Cortex of kidney (tissue), 1 donor: Measurements from ENCODE around the gene RPF1.
"Not testable (repeated sequence)": the region's sequence is repeated elsewhere in the genome, so short reads cannot be mapped to it uniquely, and the experiment has no call there.

Experiments used
- DNase-seq: peaks from one replicate; lab custom pipeline; 2025; lab: John Stamatoyannopoulos, UW

The RPF1 gene, protein sequence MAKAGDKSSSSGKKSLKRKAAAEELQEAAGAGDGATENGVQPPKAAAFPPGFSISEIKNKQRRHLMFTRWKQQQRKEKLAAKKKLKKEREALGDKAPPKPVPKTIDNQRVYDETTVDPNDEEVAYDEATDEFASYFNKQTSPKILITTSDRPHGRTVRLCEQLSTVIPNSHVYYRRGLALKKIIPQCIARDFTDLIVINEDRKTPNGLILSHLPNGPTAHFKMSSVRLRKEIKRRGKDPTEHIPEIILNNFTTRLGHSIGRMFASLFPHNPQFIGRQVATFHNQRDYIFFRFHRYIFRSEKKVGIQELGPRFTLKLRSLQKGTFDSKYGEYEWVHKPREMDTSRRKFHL

DNA sequence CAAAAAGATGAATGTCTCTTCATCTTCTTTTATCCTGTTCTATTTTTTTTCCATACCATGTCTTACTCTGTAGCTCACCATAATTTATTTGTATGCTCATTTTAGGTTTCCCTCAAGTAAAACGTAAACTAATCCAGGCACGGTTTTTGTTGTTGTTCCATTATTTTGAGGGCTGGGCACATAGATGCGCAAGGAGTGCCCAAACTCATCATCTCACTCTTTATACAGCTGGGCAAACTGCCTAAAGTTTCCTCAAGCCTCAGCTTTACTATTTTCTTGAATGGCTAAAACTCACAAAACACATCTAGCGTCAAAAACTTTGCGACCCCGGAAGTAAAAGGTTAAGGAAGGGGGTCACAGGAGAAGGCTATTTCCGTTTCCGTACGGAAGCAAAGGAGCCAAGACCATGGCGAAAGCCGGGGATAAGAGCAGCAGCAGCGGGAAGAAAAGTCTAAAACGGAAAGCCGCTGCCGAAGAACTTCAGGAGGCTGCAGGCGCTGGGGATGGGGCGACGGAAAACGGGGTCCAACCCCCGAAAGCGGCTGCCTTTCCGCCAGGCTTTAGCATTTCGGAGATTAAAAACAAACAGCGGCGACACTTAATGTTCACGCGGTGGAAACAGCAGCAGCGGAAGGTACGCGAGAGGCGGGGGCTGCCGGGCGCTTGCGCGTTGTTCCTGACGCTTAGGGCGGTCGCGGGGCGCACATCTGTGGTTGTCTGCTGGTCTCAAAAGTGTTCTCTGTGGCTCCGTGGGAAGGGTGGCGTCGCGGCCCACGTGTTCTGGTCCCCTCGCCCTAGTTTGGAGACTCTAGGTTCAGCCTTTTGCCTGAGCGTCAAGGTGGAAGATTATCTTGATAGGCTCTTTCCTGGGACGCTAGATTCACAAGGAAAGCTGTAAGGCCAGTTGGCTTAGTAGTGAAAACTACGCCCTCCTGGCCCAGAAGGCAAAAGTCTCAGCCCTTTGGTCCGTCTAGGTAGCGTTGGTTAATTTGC, at the start of gene RPF1:
RPF1 (plus strand) TSS at position 391 of the 993 bp plus-strand sequence; CDS start at position 407, 16 bp downstream.
- DNase-seq: no peak

DNA sequence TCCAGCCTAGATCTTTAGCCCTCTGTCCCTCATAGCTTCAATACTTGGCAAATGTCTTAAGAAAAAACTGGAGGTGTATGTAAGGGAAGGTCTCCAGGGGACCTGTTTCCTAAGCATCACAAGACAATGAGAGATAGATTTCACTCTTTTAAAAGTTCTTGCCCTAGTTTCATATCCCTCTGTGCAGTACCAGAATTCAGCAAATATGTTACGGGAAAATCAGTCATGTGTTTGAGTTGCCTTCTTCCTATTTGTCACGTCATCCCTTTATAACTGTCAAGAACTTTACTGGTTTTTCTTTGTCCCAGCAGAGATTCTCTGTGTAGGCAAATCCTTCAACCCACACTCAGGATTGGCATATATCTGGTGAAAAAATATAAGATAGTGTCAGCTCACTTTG, 48.5 kb upstream of the RPF1 start:
- DNase-seq: no peak

DNA sequence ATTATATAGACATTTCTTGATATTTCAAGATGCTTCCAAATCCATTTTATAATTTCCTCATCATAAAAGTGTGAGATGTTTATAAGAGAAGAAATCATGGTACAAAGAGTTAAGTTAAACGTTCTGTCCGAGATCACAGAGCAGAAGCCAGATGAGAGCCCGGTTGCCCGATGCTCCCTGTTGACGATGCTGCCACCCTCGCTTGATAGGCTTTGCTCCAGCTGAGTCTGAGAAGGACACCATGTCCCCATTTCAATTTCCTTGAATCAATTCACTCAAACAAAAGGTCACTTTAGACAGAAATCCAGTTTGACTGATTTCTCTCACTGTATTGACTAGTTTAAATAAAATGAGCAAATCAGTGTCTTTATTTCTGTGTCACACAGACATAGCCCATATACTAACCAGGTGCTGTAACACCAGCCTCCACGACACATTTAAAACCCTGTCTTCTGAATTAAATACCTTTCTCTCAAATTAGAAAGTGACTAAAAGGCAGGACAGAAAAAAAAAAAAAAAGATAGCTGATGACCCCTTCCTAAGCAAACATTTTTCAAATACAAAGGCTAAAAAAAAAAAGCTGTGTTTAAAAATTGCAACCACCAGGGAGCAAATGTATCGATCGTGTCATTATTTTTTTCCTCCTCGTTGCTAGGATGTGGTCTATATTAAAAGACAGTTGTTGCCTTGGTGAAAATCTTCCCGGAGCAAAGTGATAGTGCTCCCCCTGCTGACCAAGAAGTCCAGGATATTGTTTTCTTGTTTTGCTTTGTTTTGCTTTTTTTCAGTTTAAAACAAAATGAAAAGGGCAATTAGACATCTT, 45.6 kb upstream of the RPF1 start:
- DNase-seq: no peak

DNA sequence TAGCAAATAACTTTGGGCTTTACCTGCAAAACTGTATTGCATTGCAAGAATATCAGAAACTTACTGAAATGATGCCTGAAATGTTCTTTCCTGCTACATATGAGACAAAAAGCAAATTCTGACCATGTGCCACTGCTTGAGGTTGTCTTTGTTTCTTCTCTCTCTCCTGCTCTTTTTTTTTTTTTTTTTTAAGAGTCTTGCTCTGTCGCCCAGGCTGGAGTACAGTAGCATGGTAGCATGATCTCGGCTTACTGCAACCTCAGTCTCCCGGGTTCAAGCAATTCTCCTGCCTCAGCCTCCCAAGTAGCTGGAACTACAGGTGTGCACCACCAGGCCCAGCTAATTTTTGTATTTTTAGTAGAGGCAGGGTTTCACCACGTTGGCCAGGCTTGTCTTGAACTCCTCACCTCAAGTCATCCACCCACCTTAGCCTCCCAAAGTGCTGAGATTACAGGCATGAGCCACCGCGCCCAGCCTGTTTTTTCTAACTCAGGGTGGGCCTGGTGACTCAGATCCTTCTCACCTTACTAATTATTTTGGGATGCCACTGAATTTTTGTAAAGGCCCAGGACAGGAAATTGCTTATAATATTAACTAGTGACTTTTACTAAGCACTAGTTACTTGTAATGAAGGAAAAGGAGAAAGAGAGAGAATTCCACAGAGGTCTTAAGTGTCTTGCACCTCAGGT, 44.8 kb upstream of the RPF1 start:
- DNase-seq: no peak

DNA sequence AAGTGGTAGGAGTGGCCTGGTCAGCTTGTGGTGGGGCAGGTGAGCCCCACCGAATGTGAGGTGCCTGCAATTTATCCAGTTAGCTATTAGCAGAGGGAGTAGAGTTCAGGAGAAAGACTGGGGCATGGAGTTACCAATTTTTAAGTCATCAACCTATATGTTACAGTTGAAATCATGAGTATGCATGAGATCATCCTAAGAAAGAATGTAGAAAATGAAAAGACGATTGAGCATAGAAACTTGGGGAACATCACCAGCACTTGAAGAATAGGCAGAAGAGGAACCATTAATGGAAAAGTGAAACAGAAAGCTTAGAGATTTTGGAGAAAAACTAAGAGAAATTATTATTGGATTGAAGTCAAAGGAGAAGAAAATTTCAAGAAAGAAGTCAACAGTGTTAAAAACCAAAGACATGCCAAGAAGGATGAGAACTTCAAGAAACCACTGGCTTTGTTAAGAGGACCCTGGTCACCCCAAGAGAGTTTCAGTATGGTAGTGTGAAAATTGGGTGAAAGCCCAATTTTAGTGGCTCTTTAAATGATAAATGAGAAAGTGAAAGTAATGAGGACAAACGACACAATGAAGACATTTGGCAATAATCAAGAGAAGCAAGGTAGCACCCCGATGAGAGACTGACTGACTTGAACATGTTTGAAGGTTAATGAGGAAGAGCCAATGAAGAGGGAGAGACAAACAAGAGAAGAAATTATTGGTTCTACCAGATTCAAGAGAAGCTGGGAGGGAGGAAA, 44.1 kb upstream of the RPF1 start:
- DNase-seq: no peak

DNA sequence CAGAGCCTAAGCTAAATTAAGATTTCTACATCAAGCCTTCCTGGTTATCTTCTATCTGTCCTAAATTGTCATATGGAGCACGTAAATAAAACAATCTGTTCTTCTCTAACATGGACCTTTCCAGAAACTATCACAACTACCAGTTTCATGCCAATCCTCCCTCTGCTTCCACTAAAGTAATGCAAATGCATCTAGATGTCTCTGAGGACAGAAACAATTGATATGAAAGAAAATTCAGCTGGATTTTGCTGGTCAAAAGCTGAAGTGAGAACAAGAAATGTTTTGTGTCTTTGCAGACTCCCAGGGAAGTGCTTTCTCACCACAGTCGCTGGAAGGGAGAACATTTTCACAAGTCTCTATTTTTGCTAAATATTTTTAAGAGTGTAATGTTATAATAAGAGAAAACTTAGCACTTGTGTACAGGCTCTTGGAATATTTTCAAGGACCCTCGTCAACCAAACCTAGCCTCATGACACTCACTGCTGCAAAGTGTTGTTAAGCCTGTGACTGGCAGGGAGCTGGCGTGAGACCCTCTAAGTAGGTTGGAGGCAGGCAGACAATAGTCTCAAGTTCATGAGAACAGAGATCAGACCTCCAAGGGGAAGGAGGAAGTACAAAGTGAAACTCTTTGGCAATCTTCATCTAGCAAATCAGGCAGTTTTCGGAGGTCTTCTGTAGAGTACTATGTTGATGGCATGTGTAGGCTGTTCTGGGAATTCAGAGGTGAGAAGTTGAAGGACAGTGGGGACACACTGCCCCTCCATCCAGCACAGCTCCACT, 42.0 kb upstream of the RPF1 start:
- DNase-seq: no peak

DNA sequence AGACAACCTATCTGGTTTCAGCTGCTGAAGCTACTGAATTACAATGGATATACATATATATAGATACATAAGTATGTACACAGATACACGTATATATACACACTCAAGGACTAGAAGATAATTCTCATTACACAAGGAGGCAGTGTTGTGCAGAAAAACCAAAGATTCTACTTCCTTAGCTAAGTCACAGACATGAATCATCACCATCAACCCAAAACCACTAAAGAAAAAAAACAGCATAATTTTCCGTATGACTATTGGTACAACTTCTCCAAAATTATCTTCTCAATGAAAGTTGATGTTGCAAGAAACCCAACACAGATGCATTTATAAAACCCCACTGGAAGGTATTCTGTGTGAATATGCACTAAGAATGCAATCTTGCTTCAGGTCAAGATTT, 36.8 kb upstream of the RPF1 start:
- DNase-seq: no peak

DNA sequence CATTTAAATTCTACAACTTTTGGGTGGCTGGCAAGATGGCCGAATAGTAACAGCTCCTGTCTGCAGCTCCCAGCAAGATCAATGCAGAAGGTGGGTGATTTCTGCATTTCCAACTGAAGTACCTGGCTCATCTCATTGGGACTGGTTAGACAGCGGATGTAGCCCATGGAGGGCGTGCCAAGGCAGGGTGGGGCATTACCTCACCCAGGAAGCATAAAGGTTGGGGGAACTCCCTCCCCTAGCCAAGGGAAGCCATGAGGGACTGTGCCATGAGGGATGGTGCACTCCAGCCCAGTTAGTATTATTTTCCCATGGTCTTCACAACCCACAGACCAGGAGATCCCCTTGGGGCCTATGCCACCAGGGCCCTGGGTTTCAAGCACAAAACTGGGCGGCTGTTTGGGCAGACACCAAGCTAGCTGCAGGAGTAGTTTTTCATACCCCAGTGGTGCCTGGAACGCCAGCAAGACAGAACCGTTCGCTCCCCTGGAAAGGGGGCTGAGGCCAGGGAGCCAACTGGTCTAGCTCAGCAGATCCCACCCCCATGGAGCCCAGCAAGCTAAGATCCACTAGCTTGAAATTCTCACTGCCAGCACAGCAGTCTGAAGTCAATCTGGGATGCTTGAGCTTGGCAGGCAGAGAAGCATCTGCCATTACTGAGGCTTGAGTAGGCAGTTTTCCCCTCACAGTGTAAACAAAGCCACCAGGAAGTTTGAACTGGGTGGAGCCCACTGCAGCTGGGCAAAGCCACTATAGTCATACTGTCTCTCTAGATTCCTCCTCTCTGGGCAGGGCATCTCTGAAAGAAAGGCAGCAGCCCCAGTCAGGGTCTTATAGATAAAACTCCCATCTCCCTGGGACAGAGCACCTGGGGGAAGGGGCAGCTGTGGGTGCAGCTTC, 36.1 kb upstream of the RPF1 start:
- not testable (repeated sequence) for DNase-seq

DNA sequence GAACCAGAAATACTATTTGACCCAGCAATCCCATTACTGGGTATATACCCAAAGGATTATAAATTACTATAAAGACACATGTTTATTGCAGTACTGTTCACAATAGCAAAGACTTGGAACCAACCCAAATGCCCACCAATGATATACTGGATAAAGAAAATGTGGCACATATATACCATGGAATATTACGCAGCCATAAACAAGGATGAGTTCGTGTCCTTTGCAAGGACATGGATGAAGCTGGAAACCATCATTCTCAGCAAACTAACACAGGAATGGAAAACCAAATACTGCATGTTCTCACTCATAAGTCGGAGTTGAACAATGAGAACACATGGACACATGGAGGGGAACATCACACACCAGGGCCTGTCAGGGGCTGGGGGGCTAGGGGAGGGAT, 30.4 kb upstream of the RPF1 start:
- DNase-seq: not testable (repeated sequence)

DNA sequence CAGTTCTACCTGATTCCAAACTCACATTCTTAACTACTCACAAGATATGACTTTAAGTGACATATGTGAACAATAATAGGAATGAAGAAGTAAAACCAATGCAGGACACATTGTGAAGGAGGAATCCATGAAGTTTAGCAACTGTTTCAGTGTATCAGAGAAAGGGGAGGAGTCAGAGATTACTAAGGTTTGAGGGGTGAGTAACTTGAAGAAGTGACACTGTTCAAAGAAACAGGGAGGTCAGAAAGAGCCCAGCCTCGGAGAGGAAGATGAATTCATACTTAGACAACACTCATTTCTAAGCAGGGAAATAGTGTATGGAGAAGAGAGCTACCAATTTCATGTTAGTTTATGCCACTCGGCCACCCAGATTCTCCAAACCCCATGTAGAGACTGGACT, 28.2 kb upstream of the RPF1 start:
- no peak for DNase-seq

DNA sequence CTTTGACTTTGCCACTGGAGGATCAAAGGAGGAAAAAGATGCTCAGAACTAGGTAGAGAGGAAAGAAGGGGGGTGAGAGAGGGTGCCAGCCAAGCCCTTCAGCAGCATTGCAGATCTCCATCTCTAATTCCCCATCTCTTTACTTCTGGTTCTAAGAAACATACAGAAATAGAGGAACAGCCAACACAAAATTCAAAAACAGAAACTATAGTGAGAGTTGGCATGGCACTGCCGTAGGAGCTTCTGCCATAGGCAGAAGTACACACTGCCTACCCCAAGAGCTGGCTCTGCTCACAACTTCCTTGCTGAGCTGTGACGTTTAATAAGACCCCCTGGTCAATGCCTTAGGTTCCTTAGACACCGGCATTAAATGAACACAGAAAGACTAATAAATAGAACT, 26.6 kb upstream of the RPF1 start:
- DNase-seq: no peak

DNA sequence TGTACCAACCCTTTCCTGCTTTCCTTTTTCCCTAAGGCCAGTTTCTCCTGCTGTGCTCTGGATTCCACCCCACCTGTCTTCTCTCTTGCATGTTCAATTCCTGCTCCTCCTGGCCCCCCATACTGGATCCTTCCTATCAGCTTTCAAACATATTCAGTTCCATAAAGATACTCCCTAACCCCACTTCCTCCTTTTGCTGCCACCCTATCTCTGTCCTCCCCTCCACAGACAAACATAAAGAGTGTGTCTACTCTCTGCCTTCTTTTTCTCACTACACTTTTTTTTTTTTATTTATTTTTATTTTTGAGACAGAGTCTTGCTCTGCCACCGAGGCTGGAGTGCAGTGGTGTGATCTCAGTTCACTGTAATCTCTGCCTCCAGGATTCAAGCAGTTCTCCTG, 16.9 kb upstream of the RPF1 start:
- no peak for DNase-seq

DNA sequence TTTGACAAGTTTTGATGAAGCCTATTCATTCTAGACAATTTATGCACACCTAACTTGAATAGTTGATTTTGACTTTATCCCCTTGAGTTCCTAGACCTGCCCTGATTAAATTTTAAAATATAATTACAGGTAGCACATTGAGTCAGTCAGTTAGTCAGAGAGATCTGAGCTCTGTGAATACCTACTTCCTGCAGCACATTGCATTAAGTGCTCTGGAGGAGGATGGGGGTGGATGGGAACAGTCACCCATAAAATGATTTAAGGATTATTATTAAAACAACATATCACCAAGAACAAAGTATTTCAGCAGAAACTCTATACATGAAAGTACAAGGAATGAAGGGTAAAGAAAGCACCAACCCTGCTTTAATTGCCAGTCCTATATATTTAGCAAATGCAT, 11.8 kb upstream of the RPF1 start:
- no peak for DNase-seq

DNA sequence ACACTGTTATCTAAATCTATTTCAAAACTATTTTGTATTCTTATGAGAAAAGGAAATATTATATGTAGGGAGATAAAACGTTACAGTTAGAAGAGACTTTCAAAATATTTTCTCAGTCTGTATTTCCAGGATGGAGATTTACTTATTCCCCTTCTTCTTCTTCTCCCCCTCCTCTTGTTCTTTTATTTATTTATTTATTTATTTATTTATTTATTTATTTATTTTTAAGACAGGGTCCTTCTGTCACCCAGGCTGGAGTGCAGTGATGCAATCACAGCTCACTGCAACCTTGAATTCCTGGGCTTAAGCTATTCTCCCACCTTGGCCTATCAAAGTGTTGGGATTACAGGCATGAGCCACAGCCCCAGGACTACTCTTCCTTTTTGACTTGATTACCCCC, 2.8 kb upstream of the RPF1 start:
- DNase-seq: no peak

DNA sequence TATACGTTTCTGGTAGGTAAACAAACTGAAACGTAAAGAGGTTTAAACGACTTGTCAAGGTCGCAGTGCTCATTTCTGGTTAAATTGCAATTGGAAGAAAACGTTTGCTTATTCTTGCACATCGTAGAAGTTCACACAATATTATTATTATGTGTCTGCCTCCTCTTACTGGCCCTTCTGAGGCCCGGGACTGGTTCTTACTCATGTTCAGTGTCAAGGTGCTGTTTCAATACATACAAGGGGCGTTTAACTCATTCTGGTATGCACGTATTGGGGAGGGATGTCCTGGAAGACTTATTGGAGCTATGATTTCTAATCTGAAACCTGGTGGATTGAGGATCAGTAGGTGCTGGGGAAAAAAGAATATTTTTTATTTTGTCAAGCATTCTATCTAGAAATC, 932 bp downstream of the RPF1 start:
- no peak for DNase-seq

DNA sequence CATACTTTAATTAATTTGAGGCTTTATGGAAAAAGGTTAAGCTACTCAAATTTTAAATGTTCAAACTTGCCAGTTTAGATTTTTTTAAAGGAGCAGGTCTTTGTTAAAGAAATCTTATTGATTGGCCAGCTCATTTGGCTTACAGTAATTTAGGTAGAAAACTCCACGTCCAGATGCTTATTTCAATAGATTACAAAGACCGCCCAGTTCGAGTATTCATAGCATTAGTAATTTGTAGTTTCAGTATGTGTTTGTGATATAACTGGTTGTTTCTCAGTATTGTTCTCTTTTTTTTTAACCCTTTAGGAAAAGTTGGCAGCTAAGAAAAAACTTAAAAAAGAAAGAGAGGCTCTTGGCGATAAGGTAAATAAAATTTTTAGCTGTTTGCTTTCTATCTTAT, 1.6 kb downstream of the RPF1 start:
- no peak for DNase-seq

DNA sequence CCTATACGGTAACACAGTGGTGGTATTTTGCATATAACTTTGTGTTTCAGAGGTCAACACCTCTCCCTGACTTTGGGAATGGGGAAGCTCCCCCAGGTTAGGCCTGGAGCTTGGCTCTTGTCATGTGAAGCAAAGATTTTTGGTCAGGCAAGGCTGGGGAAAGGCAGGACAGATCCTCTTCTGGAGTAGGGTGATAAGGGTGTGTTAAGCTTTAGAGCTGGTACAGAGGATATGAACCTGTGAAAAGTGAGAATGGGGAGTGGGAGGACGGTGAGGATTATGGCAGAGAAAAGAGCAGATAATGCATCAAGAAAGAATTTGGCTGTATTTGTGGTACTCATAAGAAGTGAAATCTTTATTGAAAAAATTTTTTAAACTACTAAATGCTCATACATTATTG, 2.3 kb downstream of the RPF1 start:
- no peak for DNase-seq

DNA sequence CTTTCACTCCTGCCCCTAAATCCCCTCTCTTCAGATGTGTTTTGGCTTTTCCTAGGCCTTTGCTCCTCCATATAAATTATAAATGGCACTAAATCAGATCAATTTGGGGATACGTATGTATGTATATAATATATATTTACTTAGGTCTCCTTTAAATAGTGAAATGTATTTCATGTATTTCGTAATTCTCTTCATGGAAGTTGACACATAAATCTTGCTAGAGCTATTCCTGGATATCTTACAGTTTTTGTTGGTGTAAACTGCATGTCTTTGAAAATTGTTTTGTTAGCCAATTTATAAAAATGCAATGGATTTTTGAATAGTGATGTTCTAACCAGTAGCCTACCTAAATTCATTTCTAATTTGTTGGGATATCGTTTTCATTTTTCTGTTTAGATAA, 9.0 kb downstream of the RPF1 start:
- DNase-seq: no peak

DNA sequence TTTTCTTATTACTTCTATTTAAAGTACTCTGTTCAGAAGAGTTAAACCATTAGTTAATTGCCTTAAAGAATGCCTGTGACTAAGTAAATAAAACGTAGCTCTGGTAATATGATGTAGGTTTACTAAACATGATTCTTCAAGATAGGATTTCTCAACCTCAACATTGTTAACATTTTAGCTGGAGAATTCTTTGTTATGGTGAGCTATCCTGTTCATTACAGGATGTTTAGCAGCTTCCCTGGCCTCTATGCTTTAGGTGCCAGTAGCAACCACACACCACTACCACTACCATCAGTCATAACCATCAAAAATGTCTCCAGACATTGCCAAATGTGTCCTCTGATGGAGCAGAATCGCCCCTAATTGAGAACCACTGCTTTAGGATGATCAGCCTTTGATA, 10.7 kb downstream of the RPF1 start:
- DNase-seq: no peak
